Neuronal stem cell (in vitro differentiated cells): ENCODE measurements around the gene UBAC1.
A peak's percentile ranks its signal among the peaks of the same experiment; 100 is the strongest.
"Not testable (repeated sequence)": the region's sequence is repeated elsewhere in the genome, so short reads cannot be mapped to it uniquely, and the experiment has no call there.

Experiments
- DNase-seq: peaks from one replicate; pipeline ENCODE4 v3.0.0-alpha.2; 2013; ENCODE audit warnings: low spot score
- H2AFZ ChIP-seq: one replicate; pipeline ENCODE4 v1.6.1; 2013; ENCODE audit warnings: mild to moderate bottlenecking, low read length, inconsistent platforms
- H2AK5ac ChIP-seq: 2 replicates; pipeline ENCODE4 v1.6.1; 2013; ENCODE audit warnings: low read depth, mild to moderate bottlenecking, inconsistent platforms, low read length, moderate library complexity, mixed read lengths
- H2BK120ac ChIP-seq: 2 replicates; pipeline ENCODE4 v1.6.1; 2013; ENCODE audit warnings: low read depth, mild to moderate bottlenecking, inconsistent platforms, low read length, moderate library complexity, mixed read lengths
- H2BK12ac ChIP-seq: one replicate; pipeline ENCODE4 v1.6.1; 2013; ENCODE audit warnings: low read length, inconsistent platforms
- H2BK15ac ChIP-seq: 2 replicates; pipeline ENCODE4 v1.6.1; 2013; ENCODE audit warnings: mild to moderate bottlenecking, low read length, inconsistent platforms, mixed read lengths
- H2BK5ac ChIP-seq: one replicate; pipeline ENCODE4 v1.6.1; 2013; ENCODE audit warnings: inconsistent platforms, mild to moderate bottlenecking, low read length, moderate library complexity
- H3K14ac ChIP-seq: one replicate; pipeline ENCODE4 v1.6.1; 2013; ENCODE audit warnings: low read length, inconsistent platforms
- H3K18ac ChIP-seq: 2 replicates; pipeline ENCODE4 v1.6.1; 2013; ENCODE audit warnings: low read length, inconsistent platforms
- H3K23ac ChIP-seq: 2 replicates; pipeline ENCODE4 v1.6.1; 2013; ENCODE audit warnings: low read depth, mild to moderate bottlenecking, mixed read lengths, low read length, inconsistent platforms; ENCODE audit not compliant: poor library complexity
- H3K27ac ChIP-seq: replicated peaks from 3 replicates; pipeline ENCODE4 v1.5.1; 2013; ENCODE audit warnings: low read length, inconsistent platforms
- H3K27me3 ChIP-seq, 3 experiments: 2 replicates each; pipeline ENCODE4 v1.6.1; 2013; ENCODE audit warnings: low read length in 3 of 3, mild to moderate bottlenecking in 2 of 3, inconsistent platforms in 1 of 3, low read depth in 1 of 3, mixed read lengths in 1 of 3, moderate library complexity in 1 of 3; ENCODE audit not compliant: control insufficient read depth in 3 of 3, insufficient read depth in 3 of 3
- H3K36me3 ChIP-seq, 2 donors: replicated peaks in 1 of 2; 2 replicates each; pipeline ENCODE4 v1.6.1; 2013; ENCODE audit warnings: low read length in 2 of 2; ENCODE audit not compliant: control insufficient read depth in 2 of 2, insufficient read depth in 2 of 2
- H3K4ac ChIP-seq: 2 replicates; pipeline ENCODE4 v1.6.1; 2013; ENCODE audit warnings: inconsistent platforms, mild to moderate bottlenecking, low read length, moderate library complexity
- H3K4me1 ChIP-seq, 2 donors: 1 replicate in 1 of 2; 2 replicates in 1 of 2; pipeline ENCODE4 v1.6.1; 2013; ENCODE audit warnings: low read length in 2 of 2, low read depth in 1 of 2; ENCODE audit not compliant: control insufficient read depth in 2 of 2, insufficient read depth in 1 of 2
- H3K4me2 ChIP-seq: one replicate; pipeline ENCODE4 v1.6.1; 2013; ENCODE audit warnings: mild to moderate bottlenecking, low read length, inconsistent platforms; ENCODE audit not compliant: insufficient read depth, poor library complexity, severe bottlenecking
- H3K4me3 ChIP-seq, 2 donors: 2 replicates each; pipeline ENCODE4 v1.5.1; 2013; ENCODE audit warnings: low read length in 2 of 2, mild to moderate bottlenecking in 2 of 2, inconsistent platforms in 1 of 2, moderate library complexity in 1 of 2
- H3K79me1 ChIP-seq: one replicate; pipeline ENCODE4 v1.6.1; 2013; ENCODE audit warnings: low read depth, mild to moderate bottlenecking, inconsistent platforms, low read length, moderate library complexity
- H3K9ac ChIP-seq: one replicate; pipeline ENCODE4 v1.6.1; 2013; ENCODE audit warnings: mild to moderate bottlenecking, low read depth, low read length, inconsistent platforms; ENCODE audit not compliant: poor library complexity
- H3K9me3 ChIP-seq, 2 donors: replicated peaks in 1 of 2; 2 replicates each; pipeline versions ENCODE3 to v1.6.1; 2013; ENCODE audit warnings: low read length in 2 of 2, mild to moderate bottlenecking in 2 of 2, inconsistent platforms in 1 of 2, low read depth in 1 of 2, mixed read lengths in 1 of 2, moderate library complexity in 1 of 2; ENCODE audit not compliant: control insufficient read depth in 2 of 2, insufficient read depth in 1 of 2
- H4K8ac ChIP-seq: one replicate; pipeline ENCODE4 v1.6.1; 2013; ENCODE audit warnings: low read depth, mild to moderate bottlenecking, inconsistent platforms, low read length, moderate library complexity
- H4K91ac ChIP-seq: one replicate; pipeline ENCODE4 v1.6.1; 2013; ENCODE audit warnings: low read length, low read depth, mild to moderate bottlenecking, inconsistent platforms; ENCODE audit not compliant: poor library complexity
- WGBS, 2 donors: extraction: QIAGEN DNeasy Blood & Tissue Kit; methylation state at CpG; one replicate each; pipeline ENCODE4 v1.1.7; 2013; ENCODE audit warnings: missing lambda C conversion rate in 2 of 2, mixed read lengths in 1 of 2; ENCODE audit not compliant: insufficient read length in 2 of 2, insufficient replicate concordance in 1 of 2; ENCODE audit errors: extremely low coverage in 2 of 2; 5-methylcytosine and 5-hydroxymethylcytosine counted together

Gene UBAC1

GRCh38 chr9:135955934-135956801 is 5.0 kb downstream of the UBAC1 start:
- H3K23ac ChIP-seq = peak overlapping the region; percentile 56
- no peak overlapping the region for H2BK5ac ChIP-seq
- peak overlapping the region; percentile 50 for H3K9ac ChIP-seq
- no peak overlapping the region for H3K4me2 ChIP-seq
- H2BK15ac ChIP-seq = no peak overlapping the region
- H3K27me3 ChIP-seq = no peaks in the 10 kb centered on the region
- H3K9me3 ChIP-seq = no peaks in the 10 kb centered on the region
- H3K27ac ChIP-seq = no peak overlapping the region
- H3K18ac ChIP-seq = no peak overlapping the region
- H3K4ac ChIP-seq = no peak overlapping the region
- WGBS, 2 donors = no CpG with 5 or more reads among the region's 32 CpGs
- H3K79me1 ChIP-seq = peaks cover 11% of the 10 kb centered on the region
- no peak overlapping the region for H2BK120ac ChIP-seq
- no peak overlapping the region for H4K91ac ChIP-seq
- H2AK5ac ChIP-seq = no peak overlapping the region
- DNase-seq = no peak
- H3K4me1 ChIP-seq = peaks cover 12 to 15% of the 10 kb centered on the region in 2 donors
- peaks cover 10 to 40% of the 10 kb centered on the region in 2 donors for H3K36me3 ChIP-seq
- H3K4me3 ChIP-seq = peak overlapping the region in 1 of 2 donors; percentile 4
- H2AFZ ChIP-seq = no peak overlapping the region
- no peak overlapping the region for H3K14ac ChIP-seq
- peak overlapping the region; percentile 1 for H2BK12ac ChIP-seq
- no peak overlapping the region for H4K8ac ChIP-seq

GRCh38 chr9:135952664-135953206 is 8.4 kb downstream of the UBAC1 start:
- peak overlapping the region; percentile 72 for H3K27ac ChIP-seq
- H3K4me2 ChIP-seq = no peak overlapping the region
- WGBS, 2 donors = no CpG with 5 or more reads among the region's 22 CpGs

DNA sequence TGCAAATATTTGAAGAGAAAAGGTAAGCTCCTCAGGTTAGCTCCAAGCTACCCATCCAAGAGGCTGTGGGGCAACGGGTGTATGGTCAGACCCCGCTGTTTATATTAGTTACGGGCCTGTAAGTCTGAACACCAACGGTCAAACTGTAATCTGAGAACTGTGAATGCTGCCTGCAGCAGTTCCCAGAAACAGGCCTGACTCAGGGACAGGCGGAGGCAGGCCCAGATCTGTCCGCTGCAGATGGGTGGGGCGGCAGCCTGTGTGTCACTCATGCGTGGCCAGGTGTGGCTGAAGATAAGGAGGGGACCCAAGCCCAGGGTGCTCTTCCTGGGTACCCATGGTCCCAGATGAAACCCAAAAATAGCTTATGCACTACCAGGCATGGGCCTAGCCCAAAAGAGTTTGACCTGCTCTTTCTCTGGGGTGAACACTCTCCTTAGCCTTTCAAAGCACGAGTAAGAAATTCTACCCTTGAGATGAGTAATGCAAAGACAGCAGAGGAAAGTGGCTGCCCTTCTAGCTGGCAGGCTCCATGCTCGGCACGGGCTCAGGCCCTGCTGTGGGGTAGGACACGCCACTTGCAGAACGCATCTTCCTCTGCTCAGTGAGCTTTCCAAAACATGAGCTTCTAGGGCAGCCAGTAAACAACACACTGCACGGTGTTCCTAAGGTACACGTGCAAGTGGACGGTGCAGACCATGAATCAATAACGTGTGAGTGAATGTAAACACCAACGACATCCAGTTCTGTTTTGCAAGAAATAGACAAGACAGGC is 9.1 kb downstream of the UBAC1 start:
- Histone ChIP-seq H3K9ac (peak overlapping the region; percentile 74), H3K4me3 (no peak overlapping the region), H3K4me2 (no peak overlapping the region), H4K8ac (no peak overlapping the region), H2AFZ (no peak overlapping the region), H3K36me3 (peaks cover 17 to 69% of the 10 kb centered on the region in 2 donors), H3K27ac (peak overlapping the region; percentile 72), H3K27me3 (no peaks in the 10 kb centered on the region), H3K14ac (peak overlapping the region; percentile 21), H3K23ac (no peak overlapping the region), H4K91ac (no peak overlapping the region), H2BK15ac (no peak overlapping the region), H2BK12ac (peak overlapping the region; percentile 85), H3K79me1 (peaks cover 9% of the 10 kb centered on the region), H3K4me1 (peaks cover 5 to 8% of the 10 kb centered on the region in 2 donors), H2BK120ac (no peak overlapping the region), H3K4ac (peak overlapping the region; percentile 46), H2BK5ac (peak overlapping the region; percentile 84), H3K9me3 (no peaks in the 10 kb centered on the region), H2AK5ac (peak overlapping the region; percentile 49), H3K18ac (peak overlapping the region; percentile 87)
- no peak for DNase-seq
- WGBS, 2 donors = no CpG with 5 or more reads among the region's 18 CpGs

More at GRCh38 chr9:135952664-135953206, 8.4 kb downstream of the UBAC1 start:
- Histone ChIP-seq H2BK12ac (no peak overlapping the region), H3K27me3 (no peaks in the 10 kb centered on the region), H2AK5ac (no peak overlapping the region), H3K14ac (no peak overlapping the region), H3K4me1 (peaks cover 5 to 8% of the 10 kb centered on the region in 2 donors), H2BK5ac (no peak overlapping the region), H4K91ac (no peak overlapping the region), H2AFZ (no peak overlapping the region), H3K36me3 (peaks cover 17 to 64% of the 10 kb centered on the region in 2 donors), H2BK120ac (no peak overlapping the region), H3K18ac (no peak overlapping the region), H3K4ac (no peak overlapping the region), H3K79me1 (peaks cover 9% of the 10 kb centered on the region), H3K23ac (no peak overlapping the region), H3K9ac (no peak overlapping the region), H3K4me3 (no peak overlapping the region), H2BK15ac (no peak overlapping the region), H4K8ac (no peak overlapping the region), H3K9me3 (no peaks in the 10 kb centered on the region)
- no peak for DNase-seq

DNA sequence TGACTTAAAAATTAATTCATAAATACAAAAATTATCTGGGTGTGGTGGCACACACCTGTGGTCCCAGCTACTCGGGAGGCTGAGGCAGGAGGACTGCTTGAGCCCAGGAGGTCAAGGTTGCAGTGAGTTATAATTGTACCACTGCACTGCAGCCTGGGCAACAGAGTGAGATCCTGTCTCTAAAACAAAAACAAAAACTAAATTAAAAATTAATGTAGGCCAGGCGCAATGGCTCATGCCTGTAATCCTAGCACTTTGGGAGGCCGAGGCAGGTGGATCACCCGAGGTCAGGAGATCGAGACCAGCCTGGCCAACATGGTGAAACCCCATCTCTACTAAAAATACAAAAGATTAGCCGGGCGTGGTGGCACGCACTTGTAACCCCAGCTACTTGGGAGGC is 9.9 kb downstream of the UBAC1 start:
- H4K8ac ChIP-seq, H3K79me1 ChIP-seq, H3K14ac ChIP-seq, H3K4ac ChIP-seq, H4K91ac ChIP-seq, H2BK15ac ChIP-seq, H3K23ac ChIP-seq, H2AK5ac ChIP-seq, H3K4me3 ChIP-seq, H3K9me3 ChIP-seq, H2AFZ ChIP-seq, H2BK12ac ChIP-seq, H2BK120ac ChIP-seq, H3K27ac ChIP-seq, H3K4me2 ChIP-seq, H3K18ac ChIP-seq, H2BK5ac ChIP-seq, H3K4me1 ChIP-seq, H3K27me3 ChIP-seq, DNase-seq, H3K9ac ChIP-seq: not testable (repeated sequence)
- H3K36me3 ChIP-seq = peaks cover 24 to 77% of the 10 kb centered on the region in 2 donors
- no CpG with 5 or more reads among the region's 8 CpGs for WGBS, 2 donors
